H1 (cell line): ENCODE results near the gene SLC9A3. TPM values are rescaled to one million over a fixed set of nuclear protein-coding genes. Genes with fewer than 3 reads are reported as not detected.

Source experiments
- CTCF ChIA-PET: fragments of 300-600 bp; sonication (Branson Sonifier 250); formaldehyde crosslinking; loops from one replicate; lab custom pipeline; 2021; ENCODE audit not compliant: partially characterized antibody; lab: Charles Lee
- POLR2A ChIA-PET: fragments of 300-600 bp; sonication (Branson Sonifier 250); formaldehyde crosslinking; loops from one replicate; lab custom pipeline; 2021; ENCODE audit warnings: inconsistent platforms; ENCODE audit not compliant: partially characterized antibody; lab: Charles Lee
- DNase-seq, 2 experiments: peaks; one replicate each; pipeline versions ENCODE4 v3.0.0 to v3.0.0-alpha.2; 2010 to 2022; ENCODE audit warnings: low spot score in 2 of 2, low read depth in 1 of 2, mixed read lengths in 1 of 2
- FAIRE-seq: peaks from 2 replicates; lab custom pipeline; 2011; peaks lifted over from hg19 to GRCh38; lab: Jason Lieb, UNC
- H2AFZ ChIP-seq: 2 replicates; pipeline ENCODE4 v1.8.1; 2012; ENCODE audit warnings: low read length, inconsistent platforms
- H2AK5ac ChIP-seq: 2 replicates; pipeline ENCODE4 v1.6.1; 2013; ENCODE audit warnings: low read depth, low read length
- H2BK120ac ChIP-seq: replicated peaks from 2 replicates; pipeline ENCODE3; 2013; ENCODE audit warnings: low read depth, low read length, inconsistent platforms
- H2BK12ac ChIP-seq: 2 replicates; pipeline ENCODE4 v1.6.1; 2013; ENCODE audit warnings: low read depth, low read length
- H2BK15ac ChIP-seq: 2 replicates; pipeline ENCODE4 v1.6.1; 2013; ENCODE audit warnings: low read length
- H2BK20ac ChIP-seq: 2 replicates; pipeline ENCODE4 v1.6.1; 2013; ENCODE audit warnings: low read length
- H2BK5ac ChIP-seq: 2 replicates; pipeline ENCODE4 v1.6.1; 2013; ENCODE audit warnings: low read depth, low read length
- H3K14ac ChIP-seq: 2 replicates; pipeline ENCODE4 v1.6.1; 2013; ENCODE audit warnings: inconsistent platforms; ENCODE audit not compliant: insufficient read length
- H3K18ac ChIP-seq: 2 replicates; pipeline ENCODE4 v1.6.1; 2013; ENCODE audit warnings: low read length; ENCODE audit errors: extremely low read depth
- H3K23ac ChIP-seq: 2 replicates; pipeline ENCODE4 v1.6.1; 2013; ENCODE audit warnings: inconsistent platforms; ENCODE audit not compliant: insufficient read length
- H3K23me2 ChIP-seq: 2 replicates; pipeline ENCODE4 v1.6.1; 2013; ENCODE audit warnings: low read depth, low read length
- H3K27ac ChIP-seq: 2 replicates; pipeline ENCODE4 v1.6.1; 2011; ENCODE audit warnings: low read depth, low read length, inconsistent platforms
- H3K27me3 ChIP-seq, 4 experiments: replicated peaks in 1 of 4; 1 replicate in 1 of 4; 2 replicates in 3 of 4; pipeline versions ENCODE4 v1.6.1 to v1.8.1; 2011 to 2013; ENCODE audit warnings: low read length in 3 of 4, mild to moderate bottlenecking in 3 of 4, inconsistent platforms in 2 of 4, mixed read lengths in 2 of 4, moderate library complexity in 1 of 4; ENCODE audit not compliant: control insufficient read depth in 3 of 4, insufficient read depth in 3 of 4; ENCODE audit errors: extremely low read depth in 1 of 4
- H3K36me3 ChIP-seq, 4 experiments: 2 replicates each; pipeline versions ENCODE4 v1.6.1 to v1.8.1; 2011 to 2013; ENCODE audit warnings: mild to moderate bottlenecking in 4 of 4, low read length in 3 of 4, moderate library complexity in 2 of 4, control low read depth in 1 of 4, inconsistent platforms in 1 of 4; ENCODE audit not compliant: insufficient read depth in 4 of 4, control insufficient read depth in 2 of 4
- H3K4ac ChIP-seq: replicated peaks from 2 replicates; pipeline ENCODE3; 2013; ENCODE audit warnings: low read length, low read depth, mixed read lengths, inconsistent platforms; ENCODE audit not compliant: insufficient read length
- H3K4me1 ChIP-seq, 4 experiments: replicated peaks in 1 of 4; 1 replicate in 1 of 4; 2 replicates in 3 of 4; pipeline versions ENCODE4 v1.6.1 to v1.8.1; 2011 to 2013; ENCODE audit warnings: low read length in 3 of 4, inconsistent platforms in 2 of 4, mixed read lengths in 1 of 4; ENCODE audit not compliant: insufficient read depth in 4 of 4, control insufficient read depth in 3 of 4
- H3K4me2 ChIP-seq, 2 experiments: 2 replicates each; pipeline versions ENCODE4 v1.6.1 to v1.8.1; 2011 to 2013; ENCODE audit warnings: low read depth in 2 of 2, low read length in 2 of 2, control low read depth in 1 of 2, inconsistent platforms in 1 of 2, mild to moderate bottlenecking in 1 of 2; ENCODE audit not compliant: insufficient read depth in 1 of 2
- H3K4me3 ChIP-seq, 4 experiments: fragments of 200-600, 300-600 bp in 1 of 4; sonication (generic), shearing (Covaris generic), sonication (Bioruptor Twin) in 1 of 4; 2 replicates each; pipeline versions ENCODE4 v1.5.1 to v1.8.1; 2011 to 2016; ENCODE audit warnings: low read length in 4 of 4, low read depth in 3 of 4, control low read depth in 2 of 4, inconsistent platforms in 2 of 4, mild to moderate bottlenecking in 2 of 4, mixed read lengths in 1 of 4, moderate library complexity in 1 of 4; ENCODE audit not compliant: insufficient read depth in 2 of 4; ENCODE audit errors: extremely low read depth in 1 of 4
- H3K56ac ChIP-seq: replicated peaks from 2 replicates; pipeline ENCODE3; 2013; ENCODE audit warnings: low read depth, mild to moderate bottlenecking, mixed read lengths, low read length, inconsistent platforms; ENCODE audit not compliant: insufficient read length
- H3K79me1 ChIP-seq: 2 replicates; pipeline ENCODE4 v1.6.1; 2013; ENCODE audit warnings: low read depth, low read length, control low read depth
- H3K79me2 ChIP-seq, 2 experiments: 2 replicates each; pipeline versions ENCODE4 v1.6.1 to v1.8.1; 2012 to 2013; ENCODE audit warnings: low read length in 2 of 2, mild to moderate bottlenecking in 2 of 2, inconsistent platforms in 1 of 2; ENCODE audit not compliant: insufficient read depth in 2 of 2, control insufficient read depth in 1 of 2
- H3K9ac ChIP-seq, 4 experiments: replicated peaks in 1 of 4; 1 replicate in 1 of 4; 2 replicates in 3 of 4; pipeline versions ENCODE4 v1.6.1 to v1.8.1; 2011 to 2013; ENCODE audit warnings: low read depth in 3 of 4, low read length in 3 of 4, control low read depth in 2 of 4, mild to moderate bottlenecking in 2 of 4, moderate library complexity in 2 of 4, inconsistent platforms in 1 of 4; ENCODE audit errors: extremely low read depth in 1 of 4
- H3K9me3 ChIP-seq, 2 experiments: 2 replicates each; pipeline versions ENCODE4 v1.6.1 to v1.8.1; 2012 to 2013; ENCODE audit warnings: mild to moderate bottlenecking in 2 of 2, moderate library complexity in 2 of 2, control low read depth in 1 of 2, inconsistent platforms in 1 of 2, low read depth in 1 of 2, low read length in 1 of 2, mixed read lengths in 1 of 2; ENCODE audit not compliant: insufficient read depth in 2 of 2
- H4K20me1 ChIP-seq, 2 experiments: replicated peaks in 1 of 2; 2 replicates each; pipeline versions ENCODE3 to v1.8.1; 2011 to 2013; ENCODE audit warnings: inconsistent platforms in 2 of 2, low read length in 2 of 2, mild to moderate bottlenecking in 1 of 2; ENCODE audit not compliant: insufficient read depth in 2 of 2, control insufficient read depth in 1 of 2
- H4K5ac ChIP-seq: 2 replicates; pipeline ENCODE4 v1.6.1; 2013; ENCODE audit warnings: low read length, low read depth, mixed read lengths, inconsistent platforms; ENCODE audit not compliant: insufficient read length
- H4K8ac ChIP-seq: 2 replicates; pipeline ENCODE4 v1.8.0; 2013; ENCODE audit warnings: mild to moderate bottlenecking, moderate library complexity, low read length, inconsistent platforms; ENCODE audit not compliant: insufficient read depth; ENCODE audit errors: extremely low read depth
- H4K91ac ChIP-seq: replicated peaks from 2 replicates; pipeline ENCODE3; 2013; ENCODE audit warnings: low read length, mixed read lengths, inconsistent platforms; ENCODE audit not compliant: insufficient read length
- KDM4A ChIP-seq: IDR thresholded peaks from one replicate; pipeline ENCODE4 v1.7.1; 2012; ENCODE audit warnings: low read depth, mild to moderate bottlenecking, moderate library complexity, low read length, inconsistent platforms; ENCODE audit not compliant: severe bottlenecking
- WGBS, 2 experiments: shearing (Covaris generic) in 1 of 2; methylation state at CpG; one replicate each; pipeline versions ENCODE4 v1.1.6 to v1.1.7; 2013 to 2015; ENCODE audit warnings: low lambda C conversion rate in 2 of 2, mixed read lengths in 2 of 2, inconsistent platforms in 1 of 2, low coverage in 1 of 2, missing lambda C conversion rate in 1 of 2; ENCODE audit not compliant: insufficient replicate concordance in 2 of 2, insufficient coverage in 1 of 2, insufficient read length in 1 of 2; ENCODE audit errors: extremely low coverage in 1 of 2, missing lambda C conversion rate in 1 of 2; 5-methylcytosine and 5-hydroxymethylcytosine counted together
- polyA plus RNA-seq, 7 experiments: library from polyadenylated mRNA; depleted of rRNA in 3 of 7; stranded (reverse) in 5 of 7; unstranded in 2 of 7; fragments of >200 nt in 5 of 7; fragments of 200-250 nt in 2 of 7; gene quantifications; 1 replicate in 5 of 7; 2 replicates in 1 of 7; 4 replicates in 1 of 7; pipeline versions ENCODE4 v1.2.1 to v1.2.3, GENCODE V29; 2011 to 2013; ENCODE audit warnings: missing spikeins in 2 of 7, mixed read lengths in 2 of 7
- total RNA-seq: library from RNA; stranded (reverse); fragmentation: NEBNext Ultra II Directional; extraction: Animal tissue kit (Norgen Biotek cat#: 25700); gene quantifications from 2 replicates; pipeline ENCODE4 v1.2.1, GENCODE V29; 2021

Gene SLC9A3
- total and polyA plus RNA-seq, 2 of the 8 experiments (the other 6 are each of a cell fraction or from before 2014, with no cell fraction given) = 0.95 to 1.0 TPM

- Histone ChIP-seq H3K4me2 (no peak overlapping the region), H3K36me3 (peaks cover 4 to 17% (median 10%) of the 10 kb centered on the region in 4 experiments; a peak in 6 of 8 replicates), H3K4me1 (peaks cover 2 to 7% (median 2%) of the 10 kb centered on the region in 4 experiments; a peak in 5 of 7 replicates), H2AFZ (no peak overlapping the region), H4K20me1 (peaks cover 2 to 3% of the 10 kb centered on the region in 2 experiments), H3K56ac (no peak overlapping the region), H3K27ac (no peak overlapping the region), H2BK20ac (no peak overlapping the region), H4K91ac (no peak overlapping the region), H3K79me1 (peaks cover 4% of the 10 kb centered on the region), H3K14ac (no peak overlapping the region), H3K9ac (no peak overlapping the region; a peak in 1 of 7 replicates), H2BK120ac (no peak overlapping the region), H3K23ac (no peak overlapping the region), H3K27me3 (no peaks in the 10 kb centered on the region), H2BK15ac (no peak overlapping the region), H3K4me3 (no peak overlapping the region), H4K8ac (no peak overlapping the region), H3K79me2 (0 out of 4 replicates have a peak, but pooled peaks cover 0 to 3% of the 10 kb centered on the region in 2 experiments), H4K5ac (no peak overlapping the region), H2BK12ac (no peak overlapping the region), H3K18ac (no peak overlapping the region), H3K4ac (no peak overlapping the region), H3K9me3 (no peaks in the 10 kb centered on the region), H3K23me2 (no peaks in the 10 kb centered on the region), H2BK5ac (no peak overlapping the region), H2AK5ac (no peak overlapping the region)
- WGBS, 2 experiments = 96% methylated on average over 19 of the region's 19 CpGs; no CpG with 5 or more reads in 1 of the 2 experiments
- POLR2A ChIA-PET = no interaction called here
- FAIRE-seq = no peak
- CTCF ChIA-PET = interaction anchor here (1.2 to 2.7 kb wide), 3 partner anchors 9 to 11 kb away, joined by 3 to 10 read pairs (median 4); no protein-coding TSS in a partner anchor
- no peak for TF ChIP-seq KDM4A
- no peak for DNase-seq
These were observed 66.9 kb downstream of the SLC9A3 start for GRCh38 chr5:457195-457961.
